GM18502 (cell line): ENCODE measurements around the gene MALRD1.
"Not testable (repeated sequence)": the region's sequence is repeated elsewhere in the genome, so short reads cannot be mapped to it uniquely, and the experiment has no call there.

Experiments used
- ATAC-seq: cut with Tn5 transposase; IDR thresholded peaks from one replicate; pipeline ENCODE4 v1.9.1; 2021; ENCODE audit warnings: mild to moderate bottlenecking; ENCODE audit not compliant: unreplicated experiment, poor library complexity

MALRD1 gene

DNA sequence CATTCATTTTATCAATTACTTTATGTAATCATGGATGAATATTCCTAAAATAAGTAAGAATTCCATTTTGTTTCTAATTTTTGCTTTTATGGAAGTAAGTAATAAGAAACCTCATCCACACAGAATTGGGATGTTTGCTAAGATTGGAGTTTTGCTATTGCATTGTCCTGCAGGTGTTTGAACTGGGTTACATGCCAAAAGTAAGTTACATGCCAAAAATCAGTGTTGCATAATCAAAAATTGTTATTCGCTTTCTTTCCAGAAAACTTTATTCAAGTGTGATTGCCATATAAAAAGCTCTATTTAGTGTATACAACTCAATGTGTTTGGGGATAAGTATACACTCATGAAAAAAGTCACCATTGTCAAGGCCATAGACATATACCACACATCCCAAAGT is 420.9 kb downstream of the MALRD1 start:
- no peak for ATAC-seq

GRCh38 chr10:19479854-19480253 is 431.3 kb downstream of the MALRD1 start:
- no peak for ATAC-seq

DNA sequence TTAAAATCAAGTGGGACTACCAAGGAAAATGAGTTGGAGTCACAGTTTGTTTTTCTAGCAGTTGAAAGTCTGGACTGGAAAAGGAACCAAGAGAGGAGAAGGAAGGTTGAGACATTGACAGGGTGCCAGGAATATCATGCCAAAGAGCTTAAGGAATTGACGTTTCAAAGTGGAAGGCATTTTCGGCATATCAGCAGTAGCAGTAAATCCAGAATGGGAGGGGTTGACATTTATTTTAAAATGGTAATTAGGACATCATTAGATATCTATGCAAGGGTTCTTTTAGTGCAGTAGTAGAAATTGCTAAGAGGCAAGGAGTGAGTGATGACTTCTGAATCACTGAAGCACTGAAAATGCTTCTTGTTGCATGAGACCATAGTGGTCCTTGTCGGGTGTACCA is 431.8 kb downstream of the MALRD1 start:
- ATAC-seq, result no peak

DNA sequence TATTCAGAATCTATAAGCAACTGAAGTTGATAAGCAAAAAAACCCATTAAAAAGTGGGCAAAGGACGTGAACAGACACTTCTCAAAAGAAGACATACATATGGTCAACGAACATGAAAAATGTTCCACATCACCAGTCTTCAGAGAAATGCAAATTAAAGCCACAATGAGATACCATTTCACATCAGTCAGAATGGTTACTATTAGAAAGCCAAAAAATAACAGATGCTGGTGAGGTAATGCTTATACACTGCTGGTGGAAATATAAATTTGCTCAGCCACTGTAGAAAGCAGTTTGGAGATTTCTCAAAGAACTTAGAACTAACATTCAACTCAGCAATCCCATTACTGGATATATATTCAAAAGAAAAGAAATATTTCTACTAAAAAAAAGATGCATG is 434.8 kb downstream of the MALRD1 start:
- ATAC-seq, result no peak

GRCh38 chr10:19488592-19489280 is 440.1 kb downstream of the MALRD1 start:
- no peak for ATAC-seq

- ATAC-seq, result no peak
These were observed 442.6 kb downstream of the MALRD1 start for GRCh38 chr10:19491166-19491565.

- no peak for ATAC-seq
These were observed 445.3 kb downstream of the MALRD1 start for GRCh38 chr10:19493917-19494316.

- ATAC-seq, result no peak
These were observed 448.4 kb downstream of the MALRD1 start for GRCh38 chr10:19497026-19497425.

DNA sequence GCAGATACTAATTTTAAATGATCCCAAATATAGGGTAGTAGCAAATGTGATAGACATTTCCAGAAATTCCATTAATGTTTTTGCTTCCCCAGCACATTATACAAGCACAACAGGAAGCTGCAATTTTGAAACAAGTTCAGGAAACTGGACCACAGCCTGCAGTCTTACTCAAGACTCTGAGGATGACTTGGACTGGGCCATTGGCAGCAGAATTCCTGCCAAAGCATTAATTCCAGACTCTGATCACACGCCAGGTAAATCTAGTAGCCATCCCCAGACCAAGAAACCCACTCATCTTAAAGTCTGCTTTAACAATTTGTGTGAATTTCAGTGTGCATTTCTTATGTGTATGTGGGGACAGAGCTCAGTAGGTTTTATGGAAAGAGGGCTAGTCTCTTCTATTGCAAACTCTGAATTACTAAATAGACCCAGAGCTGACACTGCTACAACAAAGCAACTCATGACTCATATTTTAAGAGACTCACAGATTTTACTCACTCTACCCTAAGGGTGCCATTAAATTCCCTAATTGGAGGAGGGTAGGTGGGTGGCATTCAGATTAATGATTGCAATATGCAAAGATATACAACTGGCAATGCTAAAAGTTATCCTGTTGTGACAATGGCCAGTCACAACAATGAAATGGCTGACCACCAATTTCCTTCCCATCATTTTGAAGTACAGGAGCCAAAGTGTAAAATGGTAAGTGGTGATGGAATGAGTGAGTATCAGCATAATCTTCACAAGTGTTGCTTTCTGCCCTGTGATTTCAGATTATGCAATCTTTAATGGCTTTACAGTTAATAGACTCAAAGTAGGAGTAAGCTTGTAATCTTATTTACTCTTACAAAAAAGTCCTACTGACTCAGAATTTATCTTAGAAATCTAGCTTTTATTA is 450.0 kb downstream of the MALRD1 start:
- no peak for ATAC-seq

DNA sequence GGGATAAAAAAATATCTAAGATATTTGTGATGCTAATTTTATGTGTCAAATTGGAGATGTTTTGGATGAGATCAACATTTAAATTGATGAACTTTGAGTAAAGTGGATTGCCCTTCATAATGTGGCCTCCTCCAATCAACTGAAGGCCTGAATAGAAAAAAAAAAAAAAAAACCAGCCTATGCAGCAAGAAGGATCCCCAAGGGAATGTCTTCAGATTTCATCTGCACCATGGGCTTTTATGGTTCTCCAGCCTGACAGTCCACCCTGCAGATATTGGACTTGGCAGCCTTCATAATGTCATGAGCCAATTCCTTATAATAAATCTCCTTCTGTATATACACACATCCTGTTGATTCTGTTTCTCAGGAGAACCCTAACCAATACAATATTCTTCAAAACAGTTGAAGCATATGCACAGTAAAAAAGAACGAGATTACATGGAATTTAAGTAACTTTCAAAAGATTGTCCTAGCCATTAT is 450.7 kb downstream of the MALRD1 start:
- ATAC-seq, result no peak

GRCh38 chr10:19500959-19501358 is 452.4 kb downstream of the MALRD1 start:
- no peak for ATAC-seq

- no peak for ATAC-seq
These were observed 457.0 kb downstream of the MALRD1 start for GRCh38 chr10:19505320-19506312.

DNA sequence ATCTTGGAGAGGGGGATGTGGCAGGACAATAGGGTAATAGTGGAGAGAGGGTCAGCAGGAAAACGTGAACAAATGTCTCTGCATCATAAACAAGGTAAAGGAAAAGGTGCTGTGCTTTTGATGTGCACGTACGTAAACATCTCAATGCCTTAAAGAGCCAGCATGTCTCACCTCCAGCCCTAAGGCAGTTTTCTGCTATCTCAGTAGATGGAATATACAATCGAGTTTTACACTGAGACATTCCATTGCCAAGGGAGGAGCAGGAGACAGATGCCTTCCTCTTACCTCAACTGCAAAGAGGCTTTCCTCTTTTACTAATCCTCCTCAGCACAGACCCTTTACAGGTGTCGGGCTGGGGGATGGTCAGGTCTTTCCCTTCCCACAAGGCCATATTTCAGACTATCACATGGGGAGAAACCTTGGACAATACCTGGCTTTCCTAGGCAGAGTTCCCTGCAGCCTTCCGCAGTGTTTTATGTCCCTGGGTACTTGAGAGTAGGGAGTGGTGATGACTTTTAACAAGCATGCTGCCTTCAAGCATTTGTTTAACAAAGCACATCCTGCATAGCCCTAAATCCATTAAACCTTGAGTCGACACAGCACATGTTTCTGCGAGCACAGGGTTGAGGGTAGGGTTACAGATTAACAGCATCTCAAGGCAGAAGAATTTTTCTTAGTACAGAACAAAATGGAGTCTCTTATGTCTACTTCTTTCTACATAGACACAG is 461.6 kb downstream of the MALRD1 start:
- not testable (repeated sequence) for ATAC-seq

- no peak for ATAC-seq
These were observed 469.5 kb downstream of the MALRD1 start for GRCh38 chr10:19518109-19518508.

- ATAC-seq, result no peak
These were observed 470.0 kb downstream of the MALRD1 start for GRCh38 chr10:19518632-19519031.

DNA sequence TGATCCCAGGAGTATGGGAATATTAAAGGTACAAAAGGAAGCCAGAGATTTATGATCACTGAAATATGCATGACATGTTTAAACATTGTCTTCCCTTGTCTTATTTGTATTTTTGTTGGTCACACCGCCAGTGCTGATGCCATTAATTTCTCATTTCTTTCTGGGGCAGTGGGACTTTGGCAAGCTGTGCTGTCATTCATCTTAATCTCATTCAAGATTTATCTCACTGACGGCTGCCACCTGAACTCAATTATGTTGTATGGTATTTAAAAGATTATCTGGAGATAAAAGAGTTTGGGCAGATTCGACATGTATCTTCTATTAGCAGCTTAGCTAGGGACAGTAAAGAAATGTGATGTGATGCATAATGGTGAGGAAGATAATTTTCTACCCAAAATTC is 482.7 kb downstream of the MALRD1 start:
- ATAC-seq, result no peak

DNA sequence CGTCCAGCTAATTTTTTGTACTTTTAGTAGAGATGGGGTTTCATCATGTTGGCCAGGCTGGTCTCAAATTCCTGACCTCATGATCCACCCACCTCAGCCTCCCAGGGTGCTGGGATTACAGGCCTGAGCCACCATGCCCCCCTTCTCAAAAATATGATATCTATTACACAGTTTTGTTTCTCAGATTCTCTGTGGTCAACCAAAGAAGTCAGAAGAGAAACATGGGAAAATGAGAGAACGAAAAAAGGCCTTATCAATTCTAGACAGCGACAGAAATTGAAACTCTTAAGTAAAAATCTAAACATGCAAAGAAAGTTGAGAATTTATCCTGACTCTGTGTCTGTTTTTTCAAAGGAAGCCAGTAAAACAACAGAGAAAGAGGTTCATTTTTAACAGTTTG is 483.8 kb downstream of the MALRD1 start:
- no peak for ATAC-seq

DNA sequence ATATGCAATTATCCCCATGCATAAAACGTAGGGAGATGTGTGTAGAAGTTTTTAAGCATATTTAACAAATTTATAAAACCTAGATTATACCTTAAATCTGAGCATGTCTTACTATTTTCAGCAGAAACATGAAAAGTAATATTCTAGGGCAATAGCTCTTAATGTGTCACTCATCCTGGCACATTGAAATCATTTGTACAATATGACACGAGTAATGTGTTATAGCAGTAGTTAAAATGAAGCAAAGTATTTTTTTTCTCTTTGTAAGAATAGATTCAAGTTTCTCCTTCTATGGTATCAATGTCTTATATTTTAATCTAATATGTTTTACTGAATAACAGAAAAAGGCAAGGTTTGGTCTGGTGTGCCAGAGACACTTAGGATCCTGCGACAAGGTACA is 492.7 kb downstream of the MALRD1 start:
- ATAC-seq, result no peak

- ATAC-seq, result no peak
These were observed 497.6 kb downstream of the MALRD1 start for GRCh38 chr10:19546224-19546623.

DNA sequence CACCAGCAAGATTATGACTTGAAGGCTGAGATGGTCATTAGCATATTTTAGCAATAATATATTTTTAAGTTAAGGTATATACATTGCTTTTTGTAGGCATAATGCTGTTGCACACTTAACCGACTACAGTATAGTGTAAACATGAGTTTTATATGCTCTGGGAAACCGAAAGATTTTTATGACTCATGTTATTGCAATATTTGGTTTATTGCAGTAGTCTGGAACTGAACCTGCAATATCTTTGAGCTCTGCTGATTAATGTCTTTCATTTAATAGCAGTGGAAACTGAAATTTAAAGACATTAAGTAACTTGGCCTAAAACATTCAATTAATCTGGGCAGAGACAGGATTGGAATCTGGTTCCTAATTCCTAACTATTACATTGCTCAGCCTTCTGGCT is 500.9 kb downstream of the MALRD1 start:
- ATAC-seq, result no peak
